HL-60 (cell line): Measurements from ENCODE around the gene MYLK2.

Experiments
- CTCF ChIP-seq: IDR thresholded peaks from one replicate; pipeline ENCODE4 v1.5.1; 2011; ENCODE audit warnings: low read length, control low read depth, inconsistent platforms; ENCODE audit not compliant: insufficient read depth
- GABPA ChIP-seq: IDR thresholded peaks from 2 replicates; pipeline ENCODE4 v1.6.1; 2012; ENCODE audit warnings: low read depth
- POLR2AphosphoS5 ChIP-seq: IDR thresholded peaks from 2 replicates; pipeline ENCODE4 v1.6.1; 2012; ENCODE audit warnings: low read depth
- REST ChIP-seq: IDR thresholded peaks from 2 replicates; pipeline ENCODE4 v1.6.1; 2012; ENCODE audit warnings: low read depth; ENCODE audit not compliant: insufficient replicate concordance
- SPI1 ChIP-seq: IDR thresholded peaks from 2 replicates; pipeline ENCODE4 v1.6.1; 2012; ENCODE audit warnings: low read depth, mild to moderate bottlenecking, borderline replicate concordance

- TF ChIP-seq CTCF: no peak
- TF ChIP-seq REST: no peak
- TF ChIP-seq GABPA: no peak
- TF ChIP-seq POLR2AphosphoS5: no peak
- no peak for TF ChIP-seq SPI1
Measured at GRCh38 chr20:31856516-31856915, 37.4 kb downstream of the MYLK2 start.
